Measurements from ENCODE around the gene KRTAP5-9. TPM values are rescaled to one million over a fixed set of nuclear protein-coding genes. Genes with fewer than 3 reads are reported as not detected.
"Not testable (repeated sequence)": the region's sequence is repeated elsewhere in the genome, so short reads cannot be mapped to it uniquely, and the experiment has no call there.

Gene KRTAP5-9
- total and polyA plus RNA-seq, 2 donors, result 0.48 TPM; not detected in 1

GRCh38 chr11:71576688-71577465, 28.7 kb downstream of the KRTAP5-9 start:
- 93% methylated on average over 38 of the region's 41 CpGs for WGBS
- H3K9me3 ChIP-seq (ENCODE audit: control insufficient read depth in 2 of 2, insufficient read depth in 1 of 2, low read length in 1 of 2); H3K4me1 ChIP-seq (ENCODE audit: control insufficient read depth in 2 of 2, insufficient read depth in 2 of 2, low read length in 2 of 2); H3K36me3 ChIP-seq (ENCODE audit: control insufficient read depth in 2 of 2, insufficient read depth in 2 of 2, low read length in 1 of 2); H3K27me3 ChIP-seq (ENCODE audit: control insufficient read depth in 2 of 2, insufficient read depth in 1 of 2, low read length in 1 of 2); H3K4me3 ChIP-seq (ENCODE audit: low read length in 2 of 2); H3K27ac ChIP-seq (ENCODE audit: low read depth in 1 of 2, low read length in 1 of 2); DNase-seq (ENCODE audit: low read depth in 6 of 9, low spot score in 9 of 9): not testable (repeated sequence)

GRCh38 chr11:71577469-71578004, 29.3 kb downstream of the KRTAP5-9 start:
- no peaks in the 10 kb centered on the region for H3K9me3 ChIP-seq (ENCODE audit: control insufficient read depth in 2 of 2, insufficient read depth in 1 of 2, low read length in 1 of 2)
- no peak overlapping the region for H3K4me3 ChIP-seq (ENCODE audit: low read length in 2 of 2)
- H3K27ac ChIP-seq (ENCODE audit: low read depth in 1 of 2, low read length in 1 of 2), result no peak overlapping the region
- WGBS, result 94% methylated on average over 7 of the region's 7 CpGs
- peaks cover 0 to 6% of the 10 kb centered on the region in 2 donors for H3K27me3 ChIP-seq (ENCODE audit: control insufficient read depth in 2 of 2, insufficient read depth in 1 of 2, low read length in 1 of 2)
- DNase-seq (ENCODE audit: low read depth in 6 of 9, low spot score in 9 of 9), result no peak
- H3K4me1 ChIP-seq (ENCODE audit: control insufficient read depth in 2 of 2, insufficient read depth in 2 of 2, low read length in 2 of 2), result no peaks in the 10 kb centered on the region
- H3K36me3 ChIP-seq (ENCODE audit: control insufficient read depth in 2 of 2, insufficient read depth in 2 of 2, low read length in 1 of 2), result no peaks in the 10 kb centered on the region

- not testable (repeated sequence) for H3K4me1 ChIP-seq (ENCODE audit: control insufficient read depth in 2 of 2, insufficient read depth in 2 of 2, low read length in 2 of 2); DNase-seq (ENCODE audit: low read depth in 6 of 9, low spot score in 9 of 9); H3K27ac ChIP-seq (ENCODE audit: low read depth in 1 of 2, low read length in 1 of 2); H3K36me3 ChIP-seq (ENCODE audit: control insufficient read depth in 2 of 2, insufficient read depth in 2 of 2, low read length in 1 of 2); H3K4me3 ChIP-seq (ENCODE audit: low read length in 2 of 2); H3K9me3 ChIP-seq (ENCODE audit: control insufficient read depth in 2 of 2, insufficient read depth in 1 of 2, low read length in 1 of 2); H3K27me3 ChIP-seq (ENCODE audit: control insufficient read depth in 2 of 2, insufficient read depth in 1 of 2, low read length in 1 of 2)
- 82% methylated on average over 7 of the region's 7 CpGs for WGBS
Measured at GRCh38 chr11:71579513-71579912, 31.3 kb downstream of the KRTAP5-9 start.

- DNase-seq (ENCODE audit: low read depth in 6 of 9, low spot score in 9 of 9), result peak in 3 of 9 donors; percentile 13 to 28 (median 15)
- Histone ChIP-seq H3K27ac (ENCODE audit: low read depth in 1 of 2, low read length in 1 of 2) (no peak overlapping the region), H3K9me3 (ENCODE audit: control insufficient read depth in 2 of 2, insufficient read depth in 1 of 2, low read length in 1 of 2) (no peaks in the 10 kb centered on the region), H3K36me3 (ENCODE audit: control insufficient read depth in 2 of 2, insufficient read depth in 2 of 2, low read length in 1 of 2) (no peaks in the 10 kb centered on the region), H3K4me3 (ENCODE audit: low read length in 2 of 2) (no peak overlapping the region), H3K4me1 (ENCODE audit: control insufficient read depth in 2 of 2, insufficient read depth in 2 of 2, low read length in 2 of 2) (no peaks in the 10 kb centered on the region), H3K27me3 (ENCODE audit: control insufficient read depth in 2 of 2, insufficient read depth in 1 of 2, low read length in 1 of 2) (peaks cover 0 to 4% of the 10 kb centered on the region in 2 donors)
- WGBS, result 13% methylated on average over 8 of the region's 8 CpGs
Measured at GRCh38 chr11:71580057-71581003, 32.1 kb downstream of the KRTAP5-9 start.

GRCh38 chr11:71581826-71582225, 33.6 kb downstream of the KRTAP5-9 start:
- Histone ChIP-seq H3K27me3 (ENCODE audit: control insufficient read depth in 2 of 2, insufficient read depth in 1 of 2, low read length in 1 of 2) (peaks cover 0 to 4% of the 10 kb centered on the region in 2 donors), H3K4me3 (ENCODE audit: low read length in 2 of 2) (no peak overlapping the region), H3K36me3 (ENCODE audit: control insufficient read depth in 2 of 2, insufficient read depth in 2 of 2, low read length in 1 of 2) (no peaks in the 10 kb centered on the region), H3K9me3 (ENCODE audit: control insufficient read depth in 2 of 2, insufficient read depth in 1 of 2, low read length in 1 of 2) (no peaks in the 10 kb centered on the region), H3K4me1 (ENCODE audit: control insufficient read depth in 2 of 2, insufficient read depth in 2 of 2, low read length in 2 of 2) (no peaks in the 10 kb centered on the region), H3K27ac (ENCODE audit: low read depth in 1 of 2, low read length in 1 of 2) (no peak overlapping the region)
- WGBS, result 90% methylated on average over 4 of the region's 4 CpGs
- no peak for DNase-seq (ENCODE audit: low read depth in 6 of 9, low spot score in 9 of 9)

- no peaks in the 10 kb centered on the region for H3K36me3 ChIP-seq (ENCODE audit: control insufficient read depth in 2 of 2, insufficient read depth in 2 of 2, low read length in 1 of 2)
- DNase-seq (ENCODE audit: low read depth in 6 of 9, low spot score in 9 of 9), result no peak
- no peak within 1 kb of the TSS for H3K27ac ChIP-seq (ENCODE audit: low read depth in 1 of 2, low read length in 1 of 2)
- 61% methylated on average over 3 of the region's 3 CpGs for WGBS
- H3K4me1 ChIP-seq (ENCODE audit: control insufficient read depth in 2 of 2, insufficient read depth in 2 of 2, low read length in 2 of 2), result no peaks in the 10 kb centered on the region
- H3K4me3 ChIP-seq (ENCODE audit: low read length in 2 of 2), result no peak within 1 kb of the TSS
- no peaks in the 10 kb centered on the region for H3K9me3 ChIP-seq (ENCODE audit: control insufficient read depth in 2 of 2, insufficient read depth in 1 of 2, low read length in 1 of 2)
- peaks cover 0 to 4% of the 10 kb centered on the region in 2 donors for H3K27me3 ChIP-seq (ENCODE audit: control insufficient read depth in 2 of 2, insufficient read depth in 1 of 2, low read length in 1 of 2)
Measured at GRCh38 chr11:71582309-71582895, 34.2 kb downstream of the KRTAP5-9 start, which contains the start of gene KRTAP5-11. Gene KRTAP5-11, minus strand, starts transcription at chr11:71582875. Its CDS starts 38 bp downstream, at chr11:71582837.

- H3K36me3 ChIP-seq (ENCODE audit: control insufficient read depth in 2 of 2, insufficient read depth in 2 of 2, low read length in 1 of 2); DNase-seq (ENCODE audit: low read depth in 6 of 9, low spot score in 9 of 9); H3K27ac ChIP-seq (ENCODE audit: low read depth in 1 of 2, low read length in 1 of 2); H3K4me3 ChIP-seq (ENCODE audit: low read length in 2 of 2); H3K4me1 ChIP-seq (ENCODE audit: control insufficient read depth in 2 of 2, insufficient read depth in 2 of 2, low read length in 2 of 2); H3K27me3 ChIP-seq (ENCODE audit: control insufficient read depth in 2 of 2, insufficient read depth in 1 of 2, low read length in 1 of 2); H3K9me3 ChIP-seq (ENCODE audit: control insufficient read depth in 2 of 2, insufficient read depth in 1 of 2, low read length in 1 of 2): not testable (repeated sequence)
- WGBS, result 70% methylated on average over 2 of the region's 2 CpGs
Measured at GRCh38 chr11:71582969-71583368, 34.7 kb downstream of the KRTAP5-9 start.

GRCh38 chr11:71585673-71586072, 37.5 kb downstream of the KRTAP5-9 start:
- DNase-seq (ENCODE audit: low read depth in 6 of 9, low spot score in 9 of 9); H3K9me3 ChIP-seq (ENCODE audit: control insufficient read depth in 2 of 2, insufficient read depth in 1 of 2, low read length in 1 of 2); H3K4me3 ChIP-seq (ENCODE audit: low read length in 2 of 2); H3K27me3 ChIP-seq (ENCODE audit: control insufficient read depth in 2 of 2, insufficient read depth in 1 of 2, low read length in 1 of 2); H3K36me3 ChIP-seq (ENCODE audit: control insufficient read depth in 2 of 2, insufficient read depth in 2 of 2, low read length in 1 of 2); H3K27ac ChIP-seq (ENCODE audit: low read depth in 1 of 2, low read length in 1 of 2); H3K4me1 ChIP-seq (ENCODE audit: control insufficient read depth in 2 of 2, insufficient read depth in 2 of 2, low read length in 2 of 2): not testable (repeated sequence)
- WGBS, result 86% methylated on average over 5 of the region's 5 CpGs
